VCaP (cell line): ENCODE results near the gene ANAPC2.
A peak's percentile ranks its signal among the peaks of the same experiment; 100 is the strongest.
"Not testable (repeated sequence)": the region's sequence is repeated elsewhere in the genome, so short reads cannot be mapped to it uniquely, and the experiment has no call there.

Experiments
- H3K27ac ChIP-seq: fragments of 450-650 bp; 2 replicates; pipeline ENCODE4 v1.5.1; 2017
- CTCF ChIP-seq: fragments of 450-650 bp; conservative IDR thresholded peaks from 2 replicates; pipeline ENCODE4 v1.5.1; 2017; ENCODE audit warnings: mild to moderate bottlenecking, moderate library complexity

Gene ANAPC2

DNA sequence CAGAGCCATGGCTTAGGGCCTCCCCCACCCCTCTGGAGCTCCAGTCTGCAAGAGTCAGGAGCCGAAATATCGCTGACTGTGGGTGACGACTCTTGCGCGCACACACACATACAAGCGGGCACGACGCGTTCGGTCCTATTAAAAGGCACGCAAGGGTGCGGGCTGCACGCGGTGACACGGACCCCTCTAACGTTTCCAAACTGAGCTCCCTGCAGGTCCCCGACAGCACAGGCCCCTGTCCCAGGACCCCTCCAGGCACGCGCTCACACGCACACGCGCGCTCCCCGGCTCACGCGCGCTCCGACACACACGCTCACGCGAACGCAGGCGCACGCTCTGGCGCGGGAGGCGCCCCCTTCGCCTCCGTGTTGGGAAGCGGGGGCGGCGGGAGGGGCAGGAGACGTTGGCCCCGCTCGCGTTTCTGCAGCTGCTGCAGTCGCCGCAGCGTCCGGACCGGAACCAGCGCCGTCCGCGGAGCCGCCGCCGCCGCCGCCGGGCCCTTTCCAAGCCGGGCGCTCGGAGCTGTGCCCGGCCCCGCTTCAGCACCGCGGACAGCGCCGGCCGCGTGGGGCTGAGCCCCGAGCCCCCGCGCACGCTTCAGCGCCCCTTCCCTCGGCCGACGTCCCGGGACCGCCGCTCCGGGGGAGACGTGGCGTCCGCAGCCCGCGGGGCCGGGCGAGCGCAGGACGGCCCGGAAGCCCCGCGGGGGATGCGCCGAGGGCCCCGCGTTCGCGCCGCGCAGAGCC lies 49.5 kb downstream of the ANAPC2 start, which contains the start of gene GRIN1:
Gene GRIN1, plus strand, starts transcription at position 433 of the 746 bp plus-strand sequence. CDS start 333 bp downstream, outside the sequence.
- H3K27ac ChIP-seq: no peak within 1 kb of the TSS
- no peak for TF ChIP-seq CTCF

DNA sequence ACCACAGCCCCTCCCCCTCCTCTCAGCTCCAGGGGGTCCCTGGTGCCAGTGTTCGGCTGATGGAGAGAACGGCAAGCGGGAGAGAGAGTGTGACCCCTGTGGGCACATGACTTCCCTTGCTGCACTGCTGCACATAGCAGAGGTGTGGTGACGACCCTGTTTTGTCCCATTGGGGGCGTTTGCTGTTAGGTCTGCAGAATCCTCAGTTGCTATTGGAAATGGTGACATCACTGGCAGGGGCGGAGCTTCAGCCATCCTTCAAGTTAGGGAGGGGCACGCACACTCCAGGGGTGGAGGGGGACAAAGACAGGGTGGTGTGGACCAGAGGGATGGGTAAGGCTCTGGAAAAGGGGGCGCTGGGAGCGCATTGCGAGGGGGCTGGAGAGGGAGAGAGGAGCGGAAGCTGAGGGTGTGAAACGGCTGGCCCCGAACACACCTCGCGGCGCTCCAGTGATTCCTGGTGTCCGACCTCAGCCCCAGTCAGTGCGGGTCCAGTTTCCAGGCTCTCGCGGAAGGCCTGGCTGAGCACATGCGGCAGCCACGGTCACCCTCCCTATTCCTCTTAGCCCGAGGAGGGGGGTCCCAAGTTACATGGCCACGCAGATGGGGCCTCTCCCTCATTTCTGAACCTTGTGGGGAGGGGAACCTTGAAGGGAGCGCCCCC lies 50.2 kb downstream of the ANAPC2 start:
- no peak overlapping the region for H3K27ac ChIP-seq
- no peak for TF ChIP-seq CTCF

GRCh38 chr9:137136881-137137607 lies 51.3 kb downstream of the ANAPC2 start:
- H3K27ac ChIP-seq: no peak overlapping the region
- no peak for TF ChIP-seq CTCF

DNA sequence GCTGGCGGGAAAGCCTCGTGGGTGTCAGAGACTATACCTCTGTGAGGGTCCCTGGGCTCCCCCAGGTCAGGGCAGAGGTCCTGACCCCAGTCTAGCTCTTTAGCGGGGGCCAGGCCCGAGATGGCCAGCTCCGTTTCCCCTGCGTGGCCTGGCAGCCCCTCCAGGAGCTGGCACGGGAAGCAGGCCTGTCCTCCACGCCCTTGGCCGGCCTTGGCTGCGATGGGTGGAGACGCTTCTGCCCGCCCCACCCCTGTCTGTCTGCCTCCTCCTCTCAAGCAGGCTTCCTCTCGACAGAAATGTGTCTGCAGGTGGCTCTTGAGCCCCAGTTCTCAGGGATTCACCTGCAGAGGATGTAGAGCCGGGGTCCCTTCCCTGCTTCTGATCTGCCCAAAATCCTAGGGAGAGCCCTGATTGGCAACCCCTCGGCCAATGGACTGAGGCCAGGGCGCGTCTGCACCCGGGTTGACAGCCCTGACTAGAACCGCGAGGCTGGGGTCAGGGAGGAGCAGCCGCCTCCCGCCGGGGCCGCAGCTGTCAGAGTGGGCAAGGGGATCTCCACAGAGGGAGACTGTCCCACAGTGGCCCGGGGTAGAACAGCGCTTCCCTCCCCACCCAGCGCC lies 52.0 kb downstream of the ANAPC2 start:
- no peak for TF ChIP-seq CTCF
- H3K27ac ChIP-seq: no peak overlapping the region

GRCh38 chr9:137135154-137135553 lies 53.2 kb downstream of the ANAPC2 start:
- not testable (repeated sequence) for H3K27ac ChIP-seq

GRCh38 chr9:137134191-137134590 lies 54.2 kb downstream of the ANAPC2 start:
- TF ChIP-seq CTCF: no peak
- H3K27ac ChIP-seq: no peak overlapping the region

GRCh38 chr9:137130176-137130755 lies 58.1 kb downstream of the ANAPC2 start:
- no peak for TF ChIP-seq CTCF

More at GRCh38 chr9:137130176-137130755, 58.1 kb downstream of the ANAPC2 start:
- peak overlapping the region; percentile 98 for H3K27ac ChIP-seq
